AG09319 (cell line): ENCODE data around the gene ARHGAP26.
A peak's percentile ranks its signal among the peaks of the same experiment; 100 is the strongest.

Source experiments
- DNase-seq: peaks from one replicate; pipeline ENCODE4 v3.0.0-alpha.2; 2010; ENCODE audit warnings: low read depth; ENCODE audit errors: extremely low read depth
- CTCF ChIP-seq: IDR thresholded peaks from 2 replicates; pipeline ENCODE4 v1.5.1; 2011; ENCODE audit warnings: low read depth, mild to moderate bottlenecking, inconsistent platforms, low read length, moderate library complexity

Gene ARHGAP26

GRCh38 chr5:142872795-142873194 lies 102.6 kb downstream of the ARHGAP26 start:
- no peak for DNase-seq
- no peak for TF ChIP-seq CTCF

GRCh38 chr5:142873831-142874230 lies 103.7 kb downstream of the ARHGAP26 start:
- DNase-seq, result no peak
- peak; percentile 21 for TF ChIP-seq CTCF

- no peak for TF ChIP-seq CTCF
- no peak for DNase-seq
Measured at GRCh38 chr5:142874540-142874939, 104.4 kb downstream of the ARHGAP26 start.

- no peak for TF ChIP-seq CTCF
- no peak for DNase-seq
Measured at GRCh38 chr5:142875936-142876335, 105.8 kb downstream of the ARHGAP26 start.

- DNase-seq, result no peak
- TF ChIP-seq CTCF, result no peak
Measured at GRCh38 chr5:142876817-142877216, 106.6 kb downstream of the ARHGAP26 start.

GRCh38 chr5:142878111-142878510 lies 107.9 kb downstream of the ARHGAP26 start:
- no peak for DNase-seq
- no peak for TF ChIP-seq CTCF

GRCh38 chr5:142878638-142879037 lies 108.5 kb downstream of the ARHGAP26 start:
- no peak for DNase-seq
- TF ChIP-seq CTCF, result no peak
